B cell (primary cell): ENCODE results near the gene ZC3H18. TPM values are rescaled to one million over a fixed set of nuclear protein-coding genes. Genes with fewer than 3 reads are reported as not detected.

ENCODE experiments used
- ATAC-seq: fragments of 200-7000 bp; cut with Tn5 transposase; one replicate; pipeline ENCODE4 v1.10.0; 2021; ENCODE audit warnings: low read depth, mild to moderate bottlenecking, moderate number of reproducible peaks, moderate library complexity
- CTCF ChIA-PET: fragments of 350-600 bp; sonication (Branson Sonifier 250); formaldehyde crosslinking; loops from one replicate; lab custom pipeline; 2021; ENCODE audit warnings: antibody characterized with exemption, inconsistent platforms; lab: Charles Lee
- POLR2A ChIA-PET: fragments of 350-600 bp; sonication (Branson Sonifier 250); formaldehyde crosslinking; loops from one replicate; lab custom pipeline; 2021; ENCODE audit warnings: antibody characterized with exemption; lab: Charles Lee
- DNase-seq: peaks from one replicate; pipeline ENCODE4 v3.0.0; 2013
- H2AFZ ChIP-seq: 2 replicates; pipeline ENCODE4 v1.6.1; 2012; ENCODE audit warnings: mild to moderate bottlenecking, low read depth, low read length; ENCODE audit not compliant: insufficient read depth, poor library complexity, severe bottlenecking
- H3K27ac ChIP-seq, 2 donors: 1 replicate in 1 of 2; 2 replicates in 1 of 2; pipeline ENCODE4 v1.5.1; 2012 to 2013; ENCODE audit warnings: low read length in 2 of 2, mild to moderate bottlenecking in 2 of 2, moderate library complexity in 1 of 2
- H3K27me3 ChIP-seq, 4 experiments: fragments of 200-600 bp in 1 of 4; sonication (generic) in 1 of 4; replicated peaks in 1 of 4; 1 replicate in 2 of 4; 2 replicates in 2 of 4; pipeline versions ENCODE4 v1.6.1 to v1.7.0; 2013 to 2016; ENCODE audit warnings: low read length in 3 of 4, mild to moderate bottlenecking in 2 of 4, mixed read lengths in 1 of 4, moderate library complexity in 1 of 4; ENCODE audit not compliant: insufficient read depth in 4 of 4, control insufficient read depth in 3 of 4; ENCODE audit errors: control extremely low read depth in 1 of 4
- H3K36me3 ChIP-seq, 2 experiments: replicated peaks in 1 of 2; 1 replicate in 1 of 2; 2 replicates in 1 of 2; pipeline versions ENCODE4 v1.6.1 to v1.7.1; 2013; ENCODE audit warnings: low read length in 1 of 2; ENCODE audit not compliant: insufficient read depth in 2 of 2, control insufficient read depth in 1 of 2; ENCODE audit errors: control extremely low read depth in 1 of 2, extremely low read depth in 1 of 2
- H3K4me1 ChIP-seq, 2 donors: fragments of 200-600 bp in 1 of 2; sonication (generic) in 1 of 2; 1 replicate in 1 of 2; 2 replicates in 1 of 2; pipeline versions ENCODE4 v1.5.1 to v1.6.1; 2013 to 2017; ENCODE audit warnings: low read length in 2 of 2; ENCODE audit not compliant: control insufficient read depth in 2 of 2, insufficient read depth in 2 of 2
- H3K4me2 ChIP-seq: replicated peaks from 2 replicates; pipeline ENCODE3; 2012; ENCODE audit warnings: mild to moderate bottlenecking, low read depth, low read length; ENCODE audit not compliant: poor library complexity, severe bottlenecking
- H3K4me3 ChIP-seq, 5 experiments: fragments of 200-600 bp in 1 of 5; sonication (generic) in 1 of 5; 1 replicate in 3 of 5; 2 replicates in 2 of 5; pipeline versions ENCODE4 v1.5.1 to v1.7.0; 2011 to 2016; ENCODE audit warnings: low read length in 4 of 5, mild to moderate bottlenecking in 4 of 5, low read depth in 2 of 5, control low read depth in 1 of 5, moderate library complexity in 1 of 5; ENCODE audit not compliant: insufficient read depth in 1 of 5; ENCODE audit errors: control extremely low read depth in 1 of 5, extremely low read depth in 1 of 5
- H3K79me2 ChIP-seq: fragments of 200-600 bp; sonication (generic); one replicate; pipeline ENCODE4 v1.6.0; 2016; ENCODE audit warnings: low read length; ENCODE audit not compliant: control insufficient read depth, insufficient read depth
- H3K9ac ChIP-seq: fragments of 200-600 bp; sonication (generic); 2 replicates; pipeline ENCODE4 v1.6.1; 2017; ENCODE audit warnings: mild to moderate bottlenecking, low read length, moderate library complexity
- H3K9me3 ChIP-seq, 3 donors: one replicate each; pipeline versions ENCODE4 v1.6.1 to v1.7.1; 2013; ENCODE audit warnings: low read length in 2 of 3; ENCODE audit not compliant: control insufficient read depth in 2 of 3, insufficient read depth in 1 of 3; ENCODE audit errors: control extremely low read depth in 1 of 3
- H4K20me1 ChIP-seq: 2 replicates; pipeline ENCODE4 v1.6.0; 2012; ENCODE audit warnings: mild to moderate bottlenecking, low read length; ENCODE audit not compliant: insufficient read depth, control insufficient read depth, poor library complexity, severe bottlenecking
- H3K27ac Mint-ChIP-seq: one replicate; pipeline ENCODE4 v1.8.0; 2021; ENCODE audit warnings: mixed read lengths
- H3K27me3 Mint-ChIP-seq: one replicate; pipeline ENCODE4 v1.8.0; 2021; ENCODE audit warnings: mixed read lengths
- H3K4me1 Mint-ChIP-seq: one replicate; pipeline ENCODE4 v1.8.0; 2021; ENCODE audit warnings: mixed read lengths
- H3K4me3 Mint-ChIP-seq: one replicate; pipeline ENCODE4 v1.8.0; 2021; ENCODE audit warnings: mixed read lengths
- H3K9me3 Mint-ChIP-seq: one replicate; pipeline ENCODE4 v1.8.0; 2022; ENCODE audit warnings: mixed read lengths; ENCODE audit not compliant: insufficient read depth
- CTCF ChIP-seq: fragments of 200-600 bp; IDR thresholded peaks from one replicate; pipeline ENCODE4 v1.8.0; 2022; ENCODE audit warnings: antibody characterized with exemption, mild to moderate bottlenecking
- EZH2 ChIP-seq: IDR thresholded peaks from 2 replicates; pipeline ENCODE4 v1.6.1; 2012; ENCODE audit warnings: borderline replicate concordance, low read depth, mild to moderate bottlenecking, moderate library complexity, low read length; ENCODE audit not compliant: insufficient read depth, poor library complexity, severe bottlenecking
- WGBS: methylation state at CpG from one replicate; pipeline ENCODE4 v1.1.5; 2013; ENCODE audit warnings: missing lambda C conversion rate; ENCODE audit not compliant: insufficient coverage; 5-methylcytosine and 5-hydroxymethylcytosine counted together
- intact Hi-C: fragments of 100-400 bp; cut with micrococcal nuclease; formaldehyde crosslinking; loops from one replicate; pipeline ENCODE4 v1.10.0; 2022
- polyA plus RNA-seq: library from polyadenylated mRNA; depleted of rRNA; stranded (reverse); fragments of >200 nt; gene quantifications from 2 replicates; pipeline ENCODE4 v1.2.3, GENCODE V29; 2012
- total RNA-seq, 2 donors: library from RNA; stranded (reverse); fragments of 120-200 nt in 1 of 2; gene quantifications; 1 replicate in 1 of 2; 2 replicates in 1 of 2; pipeline versions ENCODE4 v1.2.3 to v1.2.4, GENCODE V29; 2013 to 2022

The ZC3H18 gene
- total and polyA plus RNA-seq, 2 donors (not counting 1 experiment from before 2014, with no cell fraction given), result 40.4 to 74.2 TPM

DNA sequence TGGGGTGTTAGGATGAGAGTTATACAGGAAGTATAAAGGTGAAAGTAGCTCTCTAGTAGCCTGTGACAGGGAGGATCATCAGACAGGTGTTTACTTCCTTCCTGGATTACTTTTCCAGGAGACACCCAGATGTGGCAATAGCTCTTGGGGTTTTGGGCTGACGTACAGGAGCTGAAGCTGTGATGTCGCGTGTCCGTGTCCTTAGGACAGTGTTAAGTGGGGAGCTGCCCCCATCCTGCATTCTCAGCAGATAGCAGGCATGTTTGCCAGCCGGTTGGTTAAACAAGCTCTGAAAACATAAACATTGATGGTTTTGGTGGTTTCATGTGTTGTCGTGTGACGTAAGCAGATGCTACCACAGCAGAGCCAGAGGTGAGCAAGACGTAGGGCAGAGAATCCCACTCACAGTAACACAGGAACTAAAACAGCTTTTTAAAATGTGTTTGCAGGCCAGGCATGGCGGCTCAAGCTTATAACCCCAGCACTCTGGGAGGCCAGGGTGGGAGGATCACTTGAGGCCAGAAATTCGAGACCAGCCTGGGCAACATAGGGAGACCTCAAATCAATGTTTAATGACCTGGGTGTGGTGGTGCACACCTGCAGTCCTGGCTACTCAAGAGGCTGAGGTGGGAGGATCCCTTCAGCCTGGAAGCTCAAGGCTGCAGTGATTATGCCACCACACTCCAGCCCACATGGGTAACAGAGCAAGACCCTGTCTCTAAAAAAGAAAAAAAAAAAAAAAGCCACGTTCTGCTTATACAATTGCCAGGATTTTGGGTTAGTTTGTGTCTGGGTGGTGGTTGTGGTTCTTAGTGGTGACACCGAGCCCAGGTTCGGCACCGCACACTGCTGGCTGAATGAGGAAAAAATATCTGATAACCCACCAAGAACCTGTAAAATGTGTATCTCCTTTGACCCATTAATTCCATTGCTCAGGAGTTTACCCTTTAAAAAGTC is 49.9 kb downstream of the ZC3H18 start:
- Mint-ChIP-seq H3K27me3 (no peaks in the 10 kb centered on the region), H3K27ac (no peak overlapping the region), H3K4me3 (no peak overlapping the region), H3K9me3 (no peaks in the 10 kb centered on the region), H3K4me1 (no peaks in the 10 kb centered on the region)
- H3K4me3 ChIP-seq, result no peak overlapping the region
- intact Hi-C loops, result no loop called here
- H3K9me3 ChIP-seq, result no peaks in the 10 kb centered on the region
- ATAC-seq (peak; percentile 28), DNase-seq (no peak)
- peaks cover 52% of the 10 kb centered on the region for H3K79me2 ChIP-seq
- H3K9ac ChIP-seq, result no peak overlapping the region
- H3K4me1 ChIP-seq, result no peaks in the 10 kb centered on the region
- H3K27me3 ChIP-seq, result no peaks in the 10 kb centered on the region
- peaks cover 78% of the 10 kb centered on the region for H4K20me1 ChIP-seq
- POLR2A ChIA-PET, result interaction anchor here (0.6 to 1.8 kb wide), 4 partner anchors 12 to 28 kb away, joined by 3 to 6 read pairs (median 4); no protein-coding TSS in a partner anchor
- peaks cover 0 to 61% of the 10 kb centered on the region in 2 experiments for H3K36me3 ChIP-seq
- no peak overlapping the region for H3K4me2 ChIP-seq
- WGBS, result 93% methylated on average over 8 of the region's 14 CpGs
- CTCF ChIA-PET, result interaction anchor here (0.6 kb wide), 1 partner anchor 46 kb away, joined by 6 read pairs; no protein-coding TSS in a partner anchor
- TF ChIP-seq EZH2, result no peak
- no peak for TF ChIP-seq CTCF
- no peak overlapping the region for H3K27ac ChIP-seq
- no peak overlapping the region for H2AFZ ChIP-seq

GRCh38 chr16:88622125-88622524 is 51.9 kb downstream of the ZC3H18 start:
- Histone ChIP-seq H3K36me3 (peaks cover 0 to 62% of the 10 kb centered on the region in 2 experiments), H3K9me3 (no peaks in the 10 kb centered on the region), H3K4me2 (no peak overlapping the region), H4K20me1 (peaks cover 61% of the 10 kb centered on the region), H3K79me2 (peaks cover 33% of the 10 kb centered on the region), H2AFZ (no peak overlapping the region), H3K9ac (no peak overlapping the region), H3K27ac (no peak overlapping the region), H3K4me1 (no peaks in the 10 kb centered on the region), H3K4me3 (no peak overlapping the region), H3K27me3 (no peaks in the 10 kb centered on the region)
- Mint-ChIP-seq H3K27me3 (no peaks in the 10 kb centered on the region), H3K4me3 (no peak overlapping the region), H3K4me1 (no peaks in the 10 kb centered on the region), H3K27ac (no peak overlapping the region), H3K9me3 (no peaks in the 10 kb centered on the region)
- ChIA-PET POLR2A (no interaction called here), CTCF (no interaction called here)
- WGBS, result over 99% methylated on average over 19 of the region's 19 CpGs
- ATAC-seq, result no peak
- intact Hi-C loops, result no loop called here
- DNase-seq, result no peak
- no peak for TF ChIP-seq CTCF
- TF ChIP-seq EZH2, result no peak
